Right renal cortex interstitium (tissue), 3 donors: ENCODE data around the gene HTRA3. TPM values are rescaled to one million over a fixed set of nuclear protein-coding genes. Genes with fewer than 3 reads are reported as not detected.

Experiments
- DNase-seq, 3 donors: peaks; one replicate each; pipeline ENCODE4 v3.0.0-alpha.2; 2013; ENCODE audit warnings: low read depth in 3 of 3, low spot score in 2 of 3
- polyA plus RNA-seq, 3 donors: library from polyadenylated mRNA; unstranded; fragments of 120-200 nt; gene quantifications; one replicate each; pipeline ENCODE4 v1.2.1, GENCODE V29; 2013; ENCODE audit not compliant: insufficient read length in 3 of 3

HTRA3 gene
- polyA plus RNA-seq, 3 donors = 7.9 to 9.9 (median 8.7) TPM

- DNase-seq = no peak
Observed at GRCh38 chr4:8233672-8234484, 35.7 kb upstream of the HTRA3 start.

GRCh38 chr4:8234715-8235114, 34.8 kb upstream of the HTRA3 start:
- no peak for DNase-seq

- DNase-seq = no peak
Observed at GRCh38 chr4:8235224-8235623, 34.3 kb upstream of the HTRA3 start.

- DNase-seq = no peak
Observed at GRCh38 chr4:8235686-8236085, 33.9 kb upstream of the HTRA3 start.

GRCh38 chr4:8236106-8236919, 33.2 kb upstream of the HTRA3 start:
- DNase-seq = no peak

DNA sequence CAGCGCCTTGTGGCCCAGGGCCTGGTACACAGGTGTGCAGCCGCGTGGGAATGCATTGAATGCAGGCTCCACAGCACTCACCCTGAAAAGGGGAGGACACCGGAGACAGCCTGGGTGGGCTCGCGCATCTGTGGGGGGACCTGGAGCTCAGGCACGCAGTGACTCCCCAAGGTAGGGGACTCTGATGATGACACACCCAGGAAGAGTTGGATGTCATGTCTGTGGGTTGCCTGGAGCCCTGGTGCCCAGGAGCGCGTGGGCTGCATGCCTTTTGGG, 32.7 kb upstream of the HTRA3 start:
- DNase-seq = no peak

DNA sequence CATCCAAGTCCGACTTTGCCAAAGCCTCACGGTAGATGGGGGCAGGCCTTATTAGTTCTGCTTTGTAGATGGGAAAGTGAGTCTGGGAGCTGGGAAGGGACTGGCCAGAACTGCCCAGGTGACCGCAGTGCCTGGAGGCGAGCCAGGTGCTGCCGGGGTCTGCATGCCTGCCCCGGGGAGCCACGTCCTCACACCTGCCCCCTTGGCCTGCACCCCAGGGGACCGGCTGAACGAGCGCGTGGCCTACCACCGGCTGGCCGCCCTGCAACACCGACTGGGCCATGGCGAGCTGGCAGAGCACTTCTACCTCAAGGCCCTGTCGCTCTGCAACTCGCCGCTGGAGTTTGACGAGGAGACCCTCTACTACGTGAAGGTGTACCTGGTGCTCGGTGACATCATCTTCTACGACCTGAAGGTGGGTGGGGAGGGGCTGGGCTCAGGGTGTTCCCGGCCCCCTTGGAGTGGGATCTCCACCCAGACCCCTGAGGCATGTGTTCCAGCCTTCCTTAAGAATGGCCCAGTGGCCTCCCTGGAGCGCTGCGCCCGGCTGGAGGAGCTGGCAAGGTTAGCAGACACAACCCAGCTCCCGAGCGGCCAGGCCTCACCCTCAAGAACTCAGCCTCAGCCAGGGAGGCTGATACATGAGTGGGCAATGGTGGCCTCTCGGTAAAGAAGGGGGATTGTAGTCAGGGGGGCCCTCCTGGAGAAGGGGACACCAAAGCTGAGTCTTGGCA, 32.1 kb upstream of the HTRA3 start:
- no peak for DNase-seq

DNA sequence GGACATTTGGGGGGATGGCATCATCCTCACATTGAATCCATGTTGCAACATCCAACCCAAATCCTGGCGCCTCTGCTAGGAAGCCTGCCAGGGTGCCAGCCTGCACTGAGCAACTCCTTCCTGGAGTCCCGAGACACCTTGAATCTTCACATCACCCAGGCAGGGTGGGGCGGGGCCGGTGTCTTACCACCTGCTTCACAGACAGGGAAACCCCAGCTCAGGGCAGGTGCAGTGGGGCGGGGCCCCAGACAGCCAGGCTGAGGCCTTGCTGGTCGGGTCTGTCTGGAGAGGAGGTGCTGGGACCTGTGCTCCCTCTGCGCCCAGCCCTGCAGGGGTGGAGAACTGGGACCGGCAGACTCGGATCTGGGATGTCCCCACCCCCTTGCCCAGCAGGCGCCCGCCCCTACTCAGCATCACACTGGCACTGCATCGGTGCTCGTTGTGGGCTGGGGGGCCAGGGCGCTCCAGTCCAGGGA, 31.5 kb upstream of the HTRA3 start:
- no peak for DNase-seq

- DNase-seq = no peak
Observed at GRCh38 chr4:8238515-8239053, 31.0 kb upstream of the HTRA3 start.

- no peak for DNase-seq
Observed at GRCh38 chr4:8239226-8239625, 30.3 kb upstream of the HTRA3 start.

DNA sequence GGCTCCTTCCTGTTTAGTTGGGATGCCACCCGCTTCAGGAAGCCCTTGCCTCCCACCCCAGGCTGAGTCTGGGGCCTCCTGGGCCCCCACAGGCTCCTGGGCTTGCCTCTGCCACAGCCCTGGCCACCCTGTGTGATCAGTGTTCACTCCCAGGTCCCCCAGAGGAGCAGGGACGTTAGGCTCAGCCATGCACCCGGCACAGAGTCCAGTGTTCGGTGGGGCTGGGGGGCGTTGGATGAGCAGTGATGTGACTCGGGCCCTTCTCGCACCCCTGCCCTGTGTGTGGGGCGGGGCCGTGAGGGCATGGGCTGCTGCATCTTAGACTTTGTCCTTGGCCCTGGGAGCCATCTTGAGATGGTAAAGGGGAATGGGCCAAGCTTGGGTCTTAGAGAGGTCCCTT, 29.9 kb upstream of the HTRA3 start:
- no peak for DNase-seq

DNA sequence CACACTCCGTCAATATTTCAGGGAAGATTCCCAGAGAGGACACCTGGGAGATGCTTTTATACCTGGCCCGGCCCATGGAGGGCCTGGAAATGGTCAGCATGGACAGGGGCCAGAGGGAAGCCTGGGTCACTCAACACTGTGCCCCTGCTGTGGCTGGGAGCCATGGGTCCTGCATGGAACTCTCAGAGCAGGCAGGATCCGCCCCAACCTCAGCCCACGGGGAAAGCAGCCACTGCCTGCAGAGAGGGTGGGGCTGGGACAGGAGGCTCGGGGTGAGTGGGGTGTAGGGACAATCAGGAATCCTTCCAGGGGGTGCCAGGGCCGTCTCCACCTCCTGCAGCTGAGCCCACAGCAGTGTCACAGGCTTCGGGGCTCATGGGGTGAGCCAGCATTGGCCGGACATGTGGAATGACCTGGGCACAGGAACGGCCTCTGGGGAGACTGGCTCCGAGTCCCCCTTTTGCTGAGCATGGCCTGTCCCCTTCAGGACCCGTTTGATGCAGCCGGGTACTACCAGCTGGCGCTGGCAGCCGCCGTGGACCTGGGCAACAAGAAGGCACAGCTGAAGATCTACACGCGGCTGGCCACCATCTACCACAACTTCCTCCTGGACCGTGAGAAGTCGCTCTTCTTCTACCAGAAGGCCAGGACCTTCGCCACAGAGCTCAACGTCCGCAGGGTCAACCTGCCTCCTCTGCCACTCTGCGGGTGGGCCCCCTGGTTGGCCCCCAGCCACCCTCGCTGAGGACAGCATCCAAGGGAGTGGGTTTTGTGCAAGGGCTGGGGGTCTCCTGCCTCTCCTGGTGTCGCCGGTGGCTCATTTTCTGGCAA, 29.1 kb upstream of the HTRA3 start:
- DNase-seq = no peak

- no peak for DNase-seq
Observed at GRCh38 chr4:8241211-8241779, 28.3 kb upstream of the HTRA3 start.

DNA sequence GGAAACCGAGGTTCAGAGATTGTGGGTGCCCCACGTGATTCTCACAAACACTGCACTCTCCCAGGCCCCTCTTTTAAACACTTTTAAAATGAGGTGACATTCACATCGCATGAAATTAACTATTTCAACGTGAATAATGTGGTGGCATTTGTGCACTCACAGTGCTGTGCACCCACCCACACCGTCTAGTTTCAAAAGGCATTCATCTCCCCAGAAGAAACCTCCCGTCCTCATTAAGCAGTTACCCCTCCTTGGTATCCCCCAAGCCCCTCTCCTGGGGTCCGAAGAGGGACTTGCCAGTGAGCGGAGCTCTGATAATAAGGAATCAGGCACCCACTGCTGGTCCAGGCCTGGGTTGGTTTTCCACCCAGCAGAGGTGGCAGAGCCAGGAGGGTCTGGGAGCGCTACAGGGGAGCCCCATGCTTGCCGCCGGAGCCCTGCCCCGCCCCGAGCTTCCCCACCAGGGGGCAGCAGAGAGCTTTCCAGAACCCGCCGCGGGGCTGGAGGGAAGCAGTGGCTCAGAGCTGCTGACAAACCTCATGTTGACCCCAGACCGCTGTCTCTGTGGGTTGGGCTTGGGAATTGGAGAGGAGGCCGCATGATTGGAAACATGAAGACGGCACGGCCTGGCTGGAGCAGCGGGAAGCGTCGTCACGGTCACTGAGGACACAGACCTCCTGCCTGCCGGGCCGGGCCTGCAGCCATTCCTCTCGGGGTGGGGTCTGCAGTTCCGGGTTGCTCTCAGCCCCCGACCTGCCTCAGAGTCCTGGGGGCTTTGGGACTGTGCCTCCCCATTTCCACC, 27.5 kb upstream of the HTRA3 start:
- peak; percentile 69 to 87 (median 85) for DNase-seq

DNA sequence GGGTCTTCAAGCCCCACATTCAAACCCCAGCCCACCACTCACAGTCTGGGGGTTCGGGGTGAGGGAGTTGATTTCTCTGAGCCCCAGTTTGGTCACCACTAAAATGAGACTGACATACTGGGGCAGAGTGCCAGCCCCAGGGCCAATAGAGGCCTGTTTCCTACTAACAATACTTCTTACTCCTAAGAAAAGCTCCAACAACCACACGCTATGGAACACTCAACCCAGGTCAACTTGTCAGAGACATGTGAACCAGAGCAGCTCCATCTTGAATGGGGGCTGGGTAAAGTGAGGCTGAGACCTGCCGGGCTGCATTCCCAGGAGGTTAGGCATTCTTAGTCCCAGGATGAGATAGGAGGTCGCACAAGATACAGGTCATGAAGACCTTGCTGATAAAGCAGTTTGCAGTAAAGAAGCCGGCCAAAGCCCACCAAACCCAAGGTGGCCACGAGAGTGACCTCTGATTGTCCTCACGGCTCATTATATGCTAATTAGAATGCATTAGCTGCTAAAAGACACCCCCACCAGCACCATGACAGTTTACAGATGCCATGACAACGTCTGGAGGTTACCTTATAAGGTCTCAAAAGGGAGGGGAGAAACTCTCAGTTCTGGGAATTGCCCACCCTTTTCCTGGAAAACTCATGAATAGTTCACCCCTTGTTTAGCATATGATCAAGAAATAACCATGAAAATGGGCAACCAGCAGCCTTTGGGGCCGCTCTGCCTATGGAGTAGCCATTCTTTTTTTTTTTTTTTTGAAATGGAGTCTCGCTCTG, 26.6 kb upstream of the HTRA3 start:
- DNase-seq = no peak

GRCh38 chr4:8244001-8244757, 25.4 kb upstream of the HTRA3 start:
- DNase-seq = no peak

DNA sequence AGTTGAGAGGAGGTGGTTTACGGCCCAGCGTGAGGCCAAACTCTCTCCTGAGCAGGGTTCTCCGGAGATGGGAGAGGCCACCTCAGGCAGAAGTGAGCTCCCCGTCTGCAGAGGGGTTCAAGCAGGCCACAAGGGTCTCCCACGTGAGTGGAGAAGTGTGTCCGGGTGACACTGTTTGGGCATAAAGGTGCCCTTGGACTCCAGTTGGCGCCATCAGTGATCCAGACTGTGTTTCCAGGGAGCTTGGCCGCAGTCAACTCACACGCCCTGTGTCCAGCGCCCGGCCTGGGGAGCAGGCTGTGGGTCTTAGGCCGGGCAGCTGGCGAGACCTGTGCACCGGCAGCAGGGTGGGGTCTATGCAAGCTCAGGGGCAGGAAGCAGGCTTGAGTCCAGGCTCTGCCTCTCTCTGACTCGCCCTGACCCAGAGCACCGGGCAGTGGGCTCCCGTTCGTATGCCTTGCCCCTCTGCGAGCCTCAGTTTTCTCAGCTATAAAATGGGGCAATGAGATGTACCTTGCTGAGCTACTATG, 24.6 kb upstream of the HTRA3 start:
- DNase-seq = no peak
